Measurements from ENCODE around the gene ADAM12.

ADAM12 gene

DNA sequence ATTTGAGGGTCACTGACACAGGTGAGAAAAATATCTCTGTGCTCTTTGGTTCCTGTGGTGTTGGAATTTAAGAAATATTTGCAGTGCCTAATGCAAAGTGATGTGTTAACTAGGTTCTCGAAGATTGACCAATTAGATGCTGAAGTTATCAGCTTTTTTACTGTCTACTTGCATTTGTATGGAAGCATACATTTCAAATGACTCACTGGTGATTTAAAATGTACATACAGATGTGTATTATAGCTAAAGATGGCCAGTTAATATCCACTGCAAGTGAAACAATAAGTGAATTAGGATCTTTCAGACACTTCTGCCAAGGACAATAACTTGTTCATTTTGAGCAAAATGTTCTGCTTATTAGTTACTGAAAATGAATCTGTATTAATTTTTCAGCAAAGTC, 287.0 kb downstream of the ADAM12 start:
- FAIRE-seq = no peak

DNA sequence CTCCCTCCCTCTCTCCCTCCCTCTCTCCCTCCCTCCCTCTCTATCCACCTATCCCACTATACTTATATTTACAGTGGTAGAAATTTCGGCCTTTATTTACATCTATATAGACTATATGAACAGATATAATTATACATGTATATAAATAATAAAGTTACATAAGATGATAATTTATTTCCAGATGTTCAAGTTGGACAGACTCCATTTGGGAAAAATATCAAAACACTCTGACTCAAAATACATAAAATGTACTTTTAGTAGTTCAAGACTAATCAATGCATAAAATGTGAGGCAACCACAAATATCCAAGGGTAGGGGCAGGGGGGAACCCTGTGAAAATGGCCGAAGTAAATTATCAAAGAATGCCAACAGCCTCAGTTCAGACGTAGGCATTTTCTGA, 288.9 kb downstream of the ADAM12 start:
- no peak for FAIRE-seq

DNA sequence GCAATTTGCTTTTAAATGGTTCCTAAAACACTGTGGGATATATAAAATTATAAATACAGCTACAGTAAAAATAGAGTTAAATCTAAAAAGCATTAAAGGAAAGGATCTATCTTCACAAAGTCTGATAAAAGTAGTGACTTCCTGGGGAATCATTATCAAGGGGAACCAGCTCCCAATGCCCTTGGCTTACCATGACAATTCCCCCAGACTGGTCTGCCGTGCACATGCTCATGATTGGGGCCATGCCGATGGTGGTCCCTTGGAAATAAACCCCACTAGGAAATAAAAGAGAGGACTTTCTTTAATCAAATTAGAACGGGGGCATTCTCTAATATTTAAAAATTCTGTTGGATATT, 290.1 kb downstream of the ADAM12 start:
- no peak for FAIRE-seq

DNA sequence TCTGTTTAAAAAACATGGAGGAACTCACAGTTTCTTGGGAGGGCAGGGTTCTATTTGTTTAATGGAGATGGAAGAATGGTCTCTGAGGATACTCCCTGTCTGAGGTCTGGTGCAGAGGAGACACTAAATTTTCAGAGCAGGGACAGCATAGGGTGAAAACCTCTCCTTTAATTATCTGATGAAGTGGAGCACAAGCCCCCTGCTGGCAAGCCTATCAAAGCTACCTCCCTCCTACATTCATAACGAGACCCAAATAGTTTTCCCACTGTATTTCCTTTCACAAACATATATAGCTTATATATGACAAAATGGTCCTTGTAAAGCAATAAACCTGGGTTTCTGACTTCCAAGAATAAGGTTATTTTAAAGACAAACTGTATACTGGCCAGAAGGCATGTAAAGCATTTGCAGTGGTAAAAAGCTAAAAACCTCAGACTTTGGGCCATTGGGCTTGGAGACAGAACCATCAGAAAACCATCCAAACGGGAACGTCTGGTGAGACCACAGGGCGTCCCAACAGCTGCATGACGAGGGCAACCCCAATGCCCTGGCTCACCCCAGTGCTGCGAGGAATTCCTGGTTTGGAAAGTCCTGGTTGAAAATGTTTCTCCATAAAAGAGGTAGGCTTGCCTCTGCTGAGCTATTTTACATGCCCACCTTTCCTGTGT, 290.6 kb downstream of the ADAM12 start:
- no peak for FAIRE-seq

- FAIRE-seq = no peak
Measured at GRCh38 chr10:126094537-126094936, 293.7 kb downstream of the ADAM12 start.

DNA sequence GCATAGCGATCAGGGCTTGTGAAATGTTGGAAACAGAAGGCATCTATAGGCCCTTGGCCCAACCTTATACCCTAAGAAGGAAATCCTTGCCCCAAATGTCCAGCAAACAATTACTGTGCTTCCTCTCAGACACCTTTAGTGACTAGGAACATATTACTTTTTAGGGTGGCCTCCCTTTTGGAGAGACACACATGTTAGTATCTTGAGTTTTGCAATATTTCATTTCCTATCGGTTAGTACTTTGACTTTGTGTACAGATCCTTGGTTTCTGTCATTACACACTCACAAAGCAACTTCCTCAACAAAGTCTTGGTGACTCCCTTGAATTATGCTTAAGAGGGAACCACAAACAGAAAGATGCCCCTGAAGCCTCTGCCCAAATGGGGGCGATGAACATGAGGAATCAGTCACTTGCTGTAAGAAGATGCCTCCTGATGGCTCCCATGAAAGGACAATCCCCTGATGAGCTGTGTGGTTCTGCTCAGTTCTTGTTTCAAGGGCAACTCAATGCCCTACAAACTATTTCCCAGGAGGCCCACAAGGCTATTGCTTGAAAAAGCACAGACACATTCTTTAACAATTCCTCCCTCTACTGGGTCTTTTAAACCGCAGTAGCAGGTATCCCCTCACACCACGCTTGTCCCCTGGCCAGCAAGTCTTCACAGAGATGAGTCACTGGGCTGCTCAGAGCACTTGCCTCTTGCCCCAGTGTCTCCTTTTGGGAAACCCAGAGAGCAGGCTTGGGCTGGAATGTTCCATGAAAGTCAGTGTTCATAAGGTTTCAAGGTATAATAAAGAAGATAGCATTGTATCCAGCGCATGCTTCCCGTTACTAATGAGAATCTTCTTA, 295.7 kb downstream of the ADAM12 start:
- no peak for FAIRE-seq

GRCh38 chr10:126090911-126091728, 297.2 kb downstream of the ADAM12 start:
- no peak for FAIRE-seq

GRCh38 chr10:126090443-126090842, 297.8 kb downstream of the ADAM12 start:
- FAIRE-seq = no peak

DNA sequence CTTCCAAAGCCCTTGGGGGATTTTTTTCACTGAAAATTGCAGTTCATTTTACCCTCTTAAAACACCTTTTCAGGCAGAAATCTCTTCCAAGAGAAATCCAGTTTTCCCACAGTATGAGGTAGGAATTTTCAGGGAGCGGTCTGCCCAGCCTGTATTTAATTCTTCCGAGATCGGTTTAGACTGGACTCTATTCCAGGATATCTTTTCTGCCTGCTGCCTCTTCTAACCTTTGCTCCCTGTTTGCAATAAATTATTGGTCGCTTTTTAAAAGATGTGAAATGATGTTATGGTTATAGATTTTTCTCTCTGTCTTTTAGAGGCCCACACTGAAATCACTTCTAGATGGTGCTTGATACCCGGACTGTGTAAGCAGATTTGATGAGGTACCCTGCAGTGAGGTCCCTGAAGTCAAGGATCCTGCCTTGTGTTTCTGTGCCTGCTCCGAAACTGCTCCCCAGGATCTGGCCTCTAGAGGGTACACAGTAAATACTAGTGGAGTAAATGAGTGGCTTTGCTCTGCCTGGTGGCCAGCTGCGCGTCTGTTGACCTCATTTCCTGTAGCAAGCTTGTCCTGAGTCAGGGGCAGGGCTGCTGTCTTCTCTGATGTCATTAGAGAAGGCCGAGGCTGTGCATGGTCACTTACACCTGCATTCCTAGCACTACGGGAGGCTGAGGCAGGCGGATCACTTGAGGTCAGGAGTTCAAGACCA, 300.3 kb downstream of the ADAM12 start:
- FAIRE-seq = no peak

DNA sequence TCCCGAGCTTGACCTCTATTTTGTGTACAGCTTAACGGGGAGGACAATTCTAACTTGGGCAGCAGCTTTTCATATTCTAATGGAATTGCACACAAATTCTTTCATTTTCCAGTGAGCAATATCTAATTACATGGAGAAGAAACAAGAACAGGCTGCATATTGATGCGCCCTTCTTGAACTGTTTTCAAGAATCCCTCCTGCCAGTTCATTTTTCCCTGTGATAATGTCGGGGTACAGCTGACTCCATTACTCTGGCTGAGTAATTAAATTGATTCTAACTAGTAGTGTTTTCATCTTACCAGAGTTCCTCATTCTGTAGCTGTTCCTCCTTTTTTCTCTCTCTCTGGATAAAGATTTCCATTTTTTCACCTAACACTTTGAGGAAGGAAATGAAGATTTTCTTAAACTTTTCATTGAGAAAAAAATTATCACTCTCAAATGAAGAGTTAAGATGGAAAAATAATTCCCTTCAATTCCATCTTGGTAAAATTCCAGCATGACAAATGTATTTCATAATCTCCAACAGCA, 301.1 kb downstream of the ADAM12 start:
- FAIRE-seq = no peak

DNA sequence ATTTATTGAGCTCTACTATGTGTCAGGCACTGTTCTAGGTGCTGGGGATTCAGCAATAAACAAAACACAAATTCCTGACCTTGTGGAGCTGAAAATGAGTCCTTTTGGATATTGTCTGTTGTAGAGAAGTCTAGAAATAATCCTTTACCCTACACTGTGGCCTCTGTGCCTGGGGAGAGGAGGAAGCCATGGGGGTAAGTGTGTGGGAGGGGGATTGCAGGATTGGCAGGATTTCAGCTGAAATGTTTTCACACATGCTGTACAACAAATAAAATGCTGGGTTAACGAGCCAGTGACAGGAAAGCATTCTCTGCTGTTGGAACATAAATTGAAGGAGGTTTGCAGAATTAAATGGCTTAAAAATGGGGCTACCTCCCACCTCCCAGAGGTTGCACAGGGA, 302.5 kb downstream of the ADAM12 start:
- peak; percentile 92 for FAIRE-seq

GRCh38 chr10:126084369-126084768, 303.9 kb downstream of the ADAM12 start:
- no peak for FAIRE-seq

DNA sequence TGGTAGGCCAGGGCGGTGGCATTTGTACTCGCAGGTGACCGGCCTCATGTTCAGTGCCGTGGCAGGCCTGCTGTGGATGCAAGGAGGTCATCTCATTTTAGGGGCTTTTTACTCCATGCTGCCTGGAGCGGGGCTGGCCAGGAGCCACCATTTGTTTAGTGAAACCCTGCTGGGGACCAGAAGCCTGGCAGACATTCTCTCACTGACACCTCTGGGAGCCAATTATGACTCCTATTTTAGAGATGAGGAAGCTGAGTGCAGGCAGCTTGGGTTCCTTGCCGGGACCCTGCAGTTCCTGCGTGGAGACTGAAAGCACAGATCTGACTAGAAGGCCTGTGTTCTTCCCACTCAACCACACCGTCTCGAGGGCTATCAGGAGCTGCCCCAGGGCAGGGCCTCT, 305.3 kb downstream of the ADAM12 start:
- no peak for FAIRE-seq

GRCh38 chr10:126081841-126082466, 306.3 kb downstream of the ADAM12 start:
- FAIRE-seq = no peak

DNA sequence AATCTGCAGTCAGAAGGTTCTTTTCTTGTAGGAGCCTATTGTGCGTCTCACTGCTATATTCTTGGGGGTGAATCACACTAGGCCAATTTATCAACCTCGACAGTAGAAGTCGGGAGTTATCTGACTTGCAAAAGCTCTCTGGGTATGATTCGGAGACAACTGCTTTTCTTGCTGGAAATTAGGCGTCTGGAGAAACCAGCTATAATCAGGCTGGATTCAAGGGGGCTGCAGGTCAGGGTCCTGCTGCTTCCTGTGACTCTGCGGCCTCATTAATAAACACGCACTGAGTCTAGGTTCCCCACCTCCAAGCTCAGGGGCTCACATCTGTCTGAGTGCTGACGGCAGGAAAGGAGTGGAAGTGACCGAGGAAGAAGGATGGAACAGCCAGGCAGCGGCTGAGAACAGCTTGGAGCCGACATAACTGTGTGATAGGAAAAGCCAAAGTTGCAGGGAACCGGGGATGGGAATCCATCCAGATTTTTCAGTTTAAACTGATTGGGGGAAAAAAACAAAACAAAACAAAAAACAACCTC, 307.3 kb downstream of the ADAM12 start:
- FAIRE-seq = no peak

GRCh38 chr10:126080291-126080825, 307.9 kb downstream of the ADAM12 start:
- FAIRE-seq = no peak

DNA sequence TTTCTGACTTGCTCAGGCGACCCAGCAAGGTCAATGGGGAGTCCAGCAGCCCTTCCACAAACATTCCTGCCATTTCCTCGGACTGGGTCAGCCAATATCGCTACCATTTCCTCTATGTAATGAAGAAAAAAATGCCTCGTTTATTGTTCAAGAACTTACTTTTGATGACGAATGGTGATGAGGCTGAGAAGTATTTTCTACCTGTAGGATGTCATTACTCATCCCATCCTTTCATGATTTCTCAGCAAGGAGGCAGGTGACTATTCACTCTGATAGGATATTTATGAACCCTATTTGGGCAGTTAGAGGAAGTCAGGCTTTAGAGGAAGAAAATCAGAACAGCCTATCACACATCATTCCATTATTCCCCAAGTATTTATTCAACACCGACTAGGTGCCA, 313.3 kb downstream of the ADAM12 start:
- FAIRE-seq = no peak

GRCh38 chr10:126074291-126074690, 314.0 kb downstream of the ADAM12 start:
- FAIRE-seq = no peak

GRCh38 chr10:126073606-126074005, 314.7 kb downstream of the ADAM12 start:
- no peak for FAIRE-seq

GRCh38 chr10:126072622-126073021, 315.7 kb downstream of the ADAM12 start:
- no peak for FAIRE-seq

- FAIRE-seq = peak; percentile 91
Measured at GRCh38 chr10:126070476-126071215, 317.6 kb downstream of the ADAM12 start.

All from endometrium (tissue), 2 donors.